Panc1 (cell line): Measurements from ENCODE around the gene PJA1. TPM values are rescaled to one million over a fixed set of nuclear protein-coding genes. Genes with fewer than 3 reads are reported as not detected.

Experiments used
- ATAC-seq: fragments of 200-7000 bp; cut with Tn5 transposase; 2 replicates; pipeline ENCODE4 v1.9.1; 2020; ENCODE audit warnings: mild to moderate bottlenecking, moderate library complexity
- BruUV-seq: library from RNA; stranded (reverse); fragments of 400-500 nt; replicated peaks from 2 replicates; lab custom pipeline; 2021; lab: Mats Ljungman, UMichigan
- CTCF ChIA-PET: fragments of 300-600 bp; sonication (Branson Sonifier 250); formaldehyde crosslinking; loops from one replicate; lab custom pipeline; 2022; ENCODE audit warnings: antibody characterized with exemption; lab: Charles Lee
- POLR2A ChIA-PET: fragments of 300-600 bp; sonication (Branson Sonifier 250); formaldehyde crosslinking; loops from one replicate; lab custom pipeline; 2022; ENCODE audit warnings: antibody characterized with exemption; lab: Charles Lee
- DNase-seq: peaks from one replicate; pipeline ENCODE4 v3.0.0-alpha.2; 2010; ENCODE audit warnings: low read depth, low spot score
- H3K27ac ChIP-seq: 2 replicates; pipeline ENCODE4 v1.5.1; 2011; ENCODE audit warnings: mild to moderate bottlenecking, low read length, inconsistent platforms
- H3K27me3 ChIP-seq: fragments of 200-500 bp; sonication (Bioruptor generic); 2 replicates; pipeline ENCODE4 v1.6.0; 2014; ENCODE audit warnings: low read length, inconsistent platforms; ENCODE audit not compliant: control insufficient read depth, insufficient read depth
- H3K36me3 ChIP-seq: fragments of 200-500 bp; sonication (Bioruptor generic); 2 replicates; pipeline ENCODE4 v1.5.1; 2014; ENCODE audit warnings: inconsistent platforms, mild to moderate bottlenecking, low read length, moderate library complexity; ENCODE audit not compliant: control insufficient read depth, insufficient read depth
- H3K4me1 ChIP-seq: 2 replicates; pipeline ENCODE4 v1.5.1; 2011; ENCODE audit warnings: inconsistent platforms, mild to moderate bottlenecking, low read length, moderate library complexity; ENCODE audit not compliant: control insufficient read depth, insufficient read depth
- H3K4me3 ChIP-seq, 2 experiments: 2 replicates each; pipeline ENCODE4 v1.5.1; 2011 to 2012; ENCODE audit warnings: low read depth in 2 of 2, low read length in 2 of 2, mild to moderate bottlenecking in 2 of 2, inconsistent platforms in 1 of 2, moderate library complexity in 1 of 2
- H3K9me3 ChIP-seq: fragments of 200-500 bp; sonication (Bioruptor generic); 2 replicates; pipeline ENCODE4 v1.5.1; 2014; ENCODE audit warnings: low read depth, mild to moderate bottlenecking, inconsistent platforms, low read length, moderate library complexity; ENCODE audit not compliant: control insufficient read depth, insufficient read depth
- CTCF ChIP-seq: fragments of 450-650 bp; IDR thresholded peaks from 2 replicates; pipeline ENCODE4 v1.5.1; 2017; ENCODE audit warnings: mild to moderate bottlenecking
- POLR2AphosphoS5 ChIP-seq: IDR thresholded peaks from 2 replicates; pipeline ENCODE4 v1.6.1; 2012; ENCODE audit warnings: mild to moderate bottlenecking, low read depth, low read length, moderate library complexity
- REST ChIP-seq, 2 experiments: IDR thresholded peaks; 2 replicates each; pipeline ENCODE4 v1.6.1; 2011 to 2012; ENCODE audit warnings: low read depth in 2 of 2, control low read depth in 1 of 2, low read length in 1 of 2, mild to moderate bottlenecking in 1 of 2, moderate library complexity in 1 of 2; ENCODE audit not compliant: insufficient read depth in 1 of 2
- SIN3A ChIP-seq: IDR thresholded peaks from 2 replicates; pipeline ENCODE4 v1.6.1; 2012; ENCODE audit warnings: low read depth, mild to moderate bottlenecking, low read length, moderate library complexity, borderline replicate concordance; ENCODE audit not compliant: insufficient read depth
- TCF7L2 ChIP-seq: IDR thresholded peaks from 2 replicates; pipeline ENCODE4 v1.6.1; 2011; ENCODE audit warnings: mild to moderate bottlenecking, low read depth, low read length, inconsistent platforms
- in situ Hi-C: cut with HindIII; loops from 2 replicates; pipeline ENCODE4 v1.10.0; 2016; ENCODE audit warnings: low sequenced_read_pairs, low pct_unique_long_range_greater_than_20kb
- intact Hi-C: fragments of 100-400 bp; cut with micrococcal nuclease; formaldehyde crosslinking; loops from one replicate; pipeline ENCODE4 v1.10.0; 2022; ENCODE audit not compliant: unreplicated experiment
- total RNA-seq: library from RNA; stranded (reverse); gene quantifications from one replicate; pipeline ENCODE4 v1.2.1, GENCODE V29; 2021; ENCODE audit not compliant: unreplicated experiment

The PJA1 gene
- total RNA-seq, 1 experiment from 2014 or later: 11.8 TPM

GRCh38 chrX:69195810-69196209 is 30.6 kb upstream of the PJA1 start:
- no peak for TF ChIP-seq REST (IDR thresholded peaks at IDR 0.05; ENCODE audit: insufficient read depth in 1 of 2, low read depth in 2 of 2, low read length in 1 of 2)
- no peak for TF ChIP-seq SIN3A
- no peaks in the 10 kb centered on the region for H3K36me3 ChIP-seq
- intact Hi-C loops (no loop called here), in situ Hi-C loops (no loop called here)
- H3K27me3 ChIP-seq: no peaks in the 10 kb centered on the region
- no peak for ATAC-seq
- no peaks in the 10 kb centered on the region for H3K9me3 ChIP-seq
- H3K4me1 ChIP-seq: no peaks in the 10 kb centered on the region
- no peak overlapping the region for H3K27ac ChIP-seq
- no peak overlapping the region for H3K4me3 ChIP-seq
- BruUV-seq: no TSS peak
- CTCF ChIA-PET: no interaction called here
- no peak for DNase-seq
- POLR2A ChIA-PET: no interaction called here

GRCh38 chrX:69195192-69195591 is 29.9 kb upstream of the PJA1 start:
- in situ Hi-C loops: no loop called here
- ATAC-seq (no peak), DNase-seq (no peak)
- no peak for TF ChIP-seq POLR2AphosphoS5
- no peak for TF ChIP-seq TCF7L2
- no peak for TF ChIP-seq CTCF
- TF ChIP-seq SIN3A: no peak
- TF ChIP-seq REST (IDR thresholded peaks at IDR 0.05; ENCODE audit: insufficient read depth in 1 of 2, low read depth in 2 of 2, low read length in 1 of 2): no peak
- H3K27ac ChIP-seq: no peak overlapping the region
- H3K27me3 ChIP-seq: no peaks in the 10 kb centered on the region
- H3K4me1 ChIP-seq: no peaks in the 10 kb centered on the region
- H3K9me3 ChIP-seq: no peaks in the 10 kb centered on the region
- no TSS peak for BruUV-seq
- H3K36me3 ChIP-seq: no peaks in the 10 kb centered on the region
- CTCF ChIA-PET: no interaction called here
- POLR2A ChIA-PET: no interaction called here
- H3K4me3 ChIP-seq: no peak overlapping the region
- intact Hi-C loops: no loop called here
